HG02798 (cell line): ENCODE results near the gene ETV6.
"Not testable (repeated sequence)": the region's sequence is repeated elsewhere in the genome, so short reads cannot be mapped to it uniquely, and the experiment has no call there.

Experiments
- ATAC-seq: cut with Tn5 transposase; IDR thresholded peaks from one replicate; pipeline ENCODE4 v1.9.1; 2021; ENCODE audit warnings: mild to moderate bottlenecking; ENCODE audit not compliant: unreplicated experiment, poor library complexity

The ETV6 gene

GRCh38 chr12:11649413-11650285 is at the start of gene ETV6:
ETV6 (plus strand) TSS chr12:11649674; CDS start chr12:11650128, 454 bp downstream.
- peak; percentile 56 for ATAC-seq

GRCh38 chr12:11600199-11600598 is 49.3 kb upstream of the ETV6 start:
- no peak for ATAC-seq

- no peak for ATAC-seq
Measured at GRCh38 chr12:11601647-11602046, 47.8 kb upstream of the ETV6 start.

- no peak for ATAC-seq
Measured at GRCh38 chr12:11607313-11608081, 42.0 kb upstream of the ETV6 start.

- no peak for ATAC-seq
Measured at GRCh38 chr12:11609045-11609444, 40.4 kb upstream of the ETV6 start.

GRCh38 chr12:11615481-11615880 is 34.0 kb upstream of the ETV6 start:
- ATAC-seq, result no peak

- no peak for ATAC-seq
Measured at GRCh38 chr12:11618046-11618445, 31.4 kb upstream of the ETV6 start.

- no peak for ATAC-seq
Measured at GRCh38 chr12:11621797-11622423, 27.6 kb upstream of the ETV6 start.

- no peak for ATAC-seq
Measured at GRCh38 chr12:11622876-11623281, 26.6 kb upstream of the ETV6 start.

- no peak for ATAC-seq
Measured at GRCh38 chr12:11623382-11623781, 26.1 kb upstream of the ETV6 start.

GRCh38 chr12:11624116-11624515 is 25.4 kb upstream of the ETV6 start:
- no peak for ATAC-seq

- ATAC-seq, result not testable (repeated sequence)
Measured at GRCh38 chr12:11627709-11628108, 21.8 kb upstream of the ETV6 start.

GRCh38 chr12:11628353-11628752 is 21.1 kb upstream of the ETV6 start:
- no peak for ATAC-seq

GRCh38 chr12:11630046-11630706 is 19.3 kb upstream of the ETV6 start:
- no peak for ATAC-seq

- no peak for ATAC-seq
Measured at GRCh38 chr12:11631288-11631687, 18.2 kb upstream of the ETV6 start.

GRCh38 chr12:11631881-11632280 is 17.6 kb upstream of the ETV6 start:
- ATAC-seq, result not testable (repeated sequence)

- no peak for ATAC-seq
Measured at GRCh38 chr12:11633968-11634367, 15.5 kb upstream of the ETV6 start.

- ATAC-seq, result no peak
Measured at GRCh38 chr12:11635341-11635740, 14.1 kb upstream of the ETV6 start.

- ATAC-seq, result no peak
Measured at GRCh38 chr12:11638315-11638916, 11.1 kb upstream of the ETV6 start.

- no peak for ATAC-seq
Measured at GRCh38 chr12:11639454-11639853, 10.0 kb upstream of the ETV6 start.
